ENCODE measurements around the gene CIAO3. TPM values are rescaled to one million over a fixed set of nuclear protein-coding genes. Genes with fewer than 3 reads are reported as not detected.
A peak's percentile ranks its signal among the peaks of the same experiment; 100 is the strongest.

Gene CIAO3
- total and polyA plus RNA-seq, 2 donors (not counting 1 experiment from before 2014, with no cell fraction given) = 59.4 to 68.4 TPM

DNA sequence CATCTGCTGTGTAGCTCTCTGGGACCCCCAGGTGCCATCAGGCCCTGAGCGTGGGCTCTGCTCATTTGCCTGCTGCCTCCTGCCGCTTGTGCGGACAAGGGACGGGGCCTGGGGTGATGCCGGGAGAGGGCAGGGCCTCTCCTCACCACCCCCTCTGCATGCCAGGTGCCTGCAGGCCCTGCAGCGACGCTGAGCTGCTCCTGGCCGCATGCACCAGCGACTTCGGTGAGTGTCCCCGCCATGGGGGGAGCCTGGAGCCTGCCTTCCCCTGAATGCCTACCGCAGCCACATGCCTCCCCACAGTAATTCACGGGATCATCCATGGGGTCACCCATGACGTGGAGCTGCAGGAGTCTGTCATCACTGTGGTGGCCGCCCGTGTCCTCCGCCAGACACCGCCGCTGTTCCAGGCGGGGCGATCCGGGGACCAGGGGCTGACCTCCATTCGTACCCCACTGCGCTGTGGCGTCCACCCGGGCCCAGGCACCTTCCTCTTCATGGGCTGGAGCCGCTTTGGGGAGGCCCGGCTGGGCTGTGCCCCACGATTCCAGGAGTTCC is 23.9 kb downstream of the CIAO3 start:
- Histone ChIP-seq H3K79me2 (ENCODE audit: control insufficient read depth, insufficient read depth, low read length) (no peaks in the 10 kb centered on the region), H3K9me3 (ENCODE audit: control extremely low read depth in 1 of 3, control insufficient read depth in 2 of 3, insufficient read depth in 1 of 3, low read length in 2 of 3) (peaks cover 0 to 15% (median 0%) of the 10 kb centered on the region in 3 donors), H3K27me3 (replicated peaks in 1 of 4; ENCODE audit: control extremely low read depth in 1 of 4, control insufficient read depth in 3 of 4, insufficient read depth in 4 of 4, low read length in 3 of 4) (peaks cover 0 to 25% (median 10%) of the 10 kb centered on the region in 4 experiments), H3K4me2 (replicated peaks; ENCODE audit: low read depth, low read length, poor library complexity, severe bottlenecking) (no peak overlapping the region), H3K9ac (ENCODE audit: low read length) (no peak overlapping the region), H4K20me1 (ENCODE audit: control insufficient read depth, insufficient read depth, low read length, poor library complexity, severe bottlenecking) (peaks cover 16% of the 10 kb centered on the region), H3K4me3 (ENCODE audit: control extremely low read depth in 1 of 5, extremely low read depth in 1 of 5, insufficient read depth in 1 of 5, low read depth in 2 of 5, low read length in 4 of 5) (no peak overlapping the region), H2AFZ (ENCODE audit: insufficient read depth, low read depth, low read length, poor library complexity, severe bottlenecking) (no peak overlapping the region), H3K36me3 (replicated peaks in 1 of 2; ENCODE audit: control extremely low read depth in 1 of 2, control insufficient read depth in 1 of 2, extremely low read depth in 1 of 2, insufficient read depth in 2 of 2, low read length in 1 of 2) (no peaks in the 10 kb centered on the region), H3K27ac (ENCODE audit: low read length in 2 of 2) (no peak overlapping the region), H3K4me1 (ENCODE audit: control insufficient read depth in 2 of 2, insufficient read depth in 2 of 2, low read length in 2 of 2) (peaks cover 27 to 35% of the 10 kb centered on the region in 2 donors)
- ATAC-seq (ENCODE audit: low read depth) = no peak
- TF ChIP-seq, protein P1, sequence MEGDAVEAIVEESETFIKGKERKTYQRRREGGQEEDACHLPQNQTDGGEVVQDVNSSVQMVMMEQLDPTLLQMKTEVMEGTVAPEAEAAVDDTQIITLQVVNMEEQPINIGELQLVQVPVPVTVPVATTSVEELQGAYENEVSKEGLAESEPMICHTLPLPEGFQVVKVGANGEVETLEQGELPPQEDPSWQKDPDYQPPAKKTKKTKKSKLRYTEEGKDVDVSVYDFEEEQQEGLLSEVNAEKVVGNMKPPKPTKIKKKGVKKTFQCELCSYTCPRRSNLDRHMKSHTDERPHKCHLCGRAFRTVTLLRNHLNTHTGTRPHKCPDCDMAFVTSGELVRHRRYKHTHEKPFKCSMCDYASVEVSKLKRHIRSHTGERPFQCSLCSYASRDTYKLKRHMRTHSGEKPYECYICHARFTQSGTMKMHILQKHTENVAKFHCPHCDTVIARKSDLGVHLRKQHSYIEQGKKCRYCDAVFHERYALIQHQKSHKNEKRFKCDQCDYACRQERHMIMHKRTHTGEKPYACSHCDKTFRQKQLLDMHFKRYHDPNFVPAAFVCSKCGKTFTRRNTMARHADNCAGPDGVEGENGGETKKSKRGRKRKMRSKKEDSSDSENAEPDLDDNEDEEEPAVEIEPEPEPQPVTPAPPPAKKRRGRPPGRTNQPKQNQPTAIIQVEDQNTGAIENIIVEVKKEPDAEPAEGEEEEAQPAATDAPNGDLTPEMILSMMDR (IDR thresholded peaks at IDR 0.05) = no peak
- no peak for TF ChIP-seq EZH2 (IDR thresholded peaks at IDR 0.05; ENCODE audit: borderline replicate concordance, insufficient read depth, low read depth, low read length, poor library complexity, severe bottlenecking)
- POLR2A ChIA-PET = interaction anchor here (0.8 to 1.9 kb wide), 3 partner anchors 11 to 79 kb away, joined by 3 to 8 read pairs (median 4); partner anchors contain the start of gene CIAO3
- WGBS (ENCODE audit: insufficient coverage) = 88% methylated on average over 26 of the region's 29 CpGs
- intact Hi-C loops (cut with micrococcal nuclease) = loop anchor here (5.0 kb wide), 1 partner anchor 255 kb away; the partner anchor contains the start of gene LMF1
- peaks cover 8% of the 10 kb centered on the region for H3K27me3 Mint-ChIP-seq
- DNase-seq = no peak
- CTCF ChIA-PET = interaction anchor here (1.3 to 7.6 kb wide), 4 partner anchors 10 to 68 kb away, joined by 3 to 94 read pairs (median 9); partner anchors contain the start of genes CHTF18, CIAO3 and RPUSD1
- peaks cover 12% of the 10 kb centered on the region for H3K4me1 Mint-ChIP-seq
- no peaks in the 10 kb centered on the region for H3K9me3 Mint-ChIP-seq (ENCODE audit: insufficient read depth)
- peak overlapping the region; percentile 72 for H3K4me3 Mint-ChIP-seq
- no peak overlapping the region for H3K27ac Mint-ChIP-seq

DNA sequence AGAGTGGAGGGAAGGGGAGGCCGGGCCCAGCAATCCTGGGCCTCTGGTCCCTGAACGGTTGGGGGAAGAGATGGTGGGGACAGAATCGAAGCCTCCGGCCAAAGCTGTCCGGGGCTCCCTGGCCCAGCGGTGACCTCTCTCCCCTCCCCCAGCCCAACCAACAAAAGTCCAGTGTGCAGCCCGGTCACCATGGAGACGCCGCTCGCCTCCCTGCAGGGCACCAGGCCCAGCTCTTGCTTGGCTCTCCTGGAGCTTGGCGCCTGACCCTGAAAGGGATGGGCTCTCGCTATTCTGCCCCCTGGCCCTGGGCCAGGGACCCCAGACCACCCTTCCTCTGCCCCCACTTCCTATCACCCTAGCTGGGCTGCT is 24.6 kb downstream of the CIAO3 start:
- Histone ChIP-seq H3K9me3 (ENCODE audit: control extremely low read depth in 1 of 3, control insufficient read depth in 2 of 3, insufficient read depth in 1 of 3, low read length in 2 of 3) (peaks cover 0 to 12% (median 0%) of the 10 kb centered on the region in 3 donors), H3K27ac (ENCODE audit: low read length in 2 of 2) (no peak overlapping the region), H3K79me2 (ENCODE audit: control insufficient read depth, insufficient read depth, low read length) (no peaks in the 10 kb centered on the region), H3K27me3 (replicated peaks in 1 of 4; ENCODE audit: control extremely low read depth in 1 of 4, control insufficient read depth in 3 of 4, insufficient read depth in 4 of 4, low read length in 3 of 4) (peaks cover 0 to 30% (median 12%) of the 10 kb centered on the region in 4 experiments), H4K20me1 (ENCODE audit: control insufficient read depth, insufficient read depth, low read length, poor library complexity, severe bottlenecking) (peaks cover 11% of the 10 kb centered on the region), H3K4me1 (ENCODE audit: control insufficient read depth in 2 of 2, insufficient read depth in 2 of 2, low read length in 2 of 2) (peaks cover 21 to 35% of the 10 kb centered on the region in 2 donors), H3K36me3 (replicated peaks in 1 of 2; ENCODE audit: control extremely low read depth in 1 of 2, control insufficient read depth in 1 of 2, extremely low read depth in 1 of 2, insufficient read depth in 2 of 2, low read length in 1 of 2) (no peaks in the 10 kb centered on the region), H3K4me2 (replicated peaks; ENCODE audit: low read depth, low read length, poor library complexity, severe bottlenecking) (peak overlapping the region; percentile 95), H3K9ac (ENCODE audit: low read length) (no peak overlapping the region), H3K4me3 (ENCODE audit: control extremely low read depth in 1 of 5, extremely low read depth in 1 of 5, insufficient read depth in 1 of 5, low read depth in 2 of 5, low read length in 4 of 5) (no peak overlapping the region), H2AFZ (ENCODE audit: insufficient read depth, low read depth, low read length, poor library complexity, severe bottlenecking) (no peak overlapping the region)
- whole genome bisulfite sequencing (ENCODE audit: insufficient coverage) = 43% methylated on average over 10 of the region's 12 CpGs
- no peak overlapping the region for H3K27ac Mint-ChIP-seq
- H3K9me3 Mint-ChIP-seq (ENCODE audit: insufficient read depth) = no peaks in the 10 kb centered on the region
- CTCF ChIA-PET = interaction anchor here (0.9 to 7.6 kb wide), 6 partner anchors 9 to 69 kb away, joined by 3 to 94 read pairs (median 8); partner anchors contain the start of genes CCDC78, CHTF18, CIAO3 and RPUSD1
- no peak for DNase-seq
- POLR2A ChIA-PET = interaction anchor here (1.4 to 2.1 kb wide), 3 partner anchors 10 to 25 kb away, joined by 4 to 11 read pairs (median 8); partner anchors contain the start of genes CCDC78 and CIAO3
- TF ChIP-seq EZH2 (IDR thresholded peaks at IDR 0.05; ENCODE audit: borderline replicate concordance, insufficient read depth, low read depth, low read length, poor library complexity, severe bottlenecking) = no peak
- TF ChIP-seq, protein P1 (IDR thresholded peaks at IDR 0.05) = no peak
- peaks cover 10% of the 10 kb centered on the region for H3K27me3 Mint-ChIP-seq
- H3K4me1 Mint-ChIP-seq = peaks cover 13% of the 10 kb centered on the region
- ATAC-seq (ENCODE audit: low read depth) = no peak
- peak overlapping the region; percentile 72 for H3K4me3 Mint-ChIP-seq
- intact Hi-C loops (cut with micrococcal nuclease) = loop anchor here (5.0 kb wide), 1 partner anchor 256 kb away; the partner anchor contains the start of gene LMF1
